Stimulated activated CD4-positive, alpha-beta T cell treated with anti-CD3 and anti-CD28 coated beads, Interleukin-15, amount 100 ng/mL, for 1 hour (primary cell): ENCODE data around the gene SNTG2.

Source experiments
- DNase-seq, 2 donors: peaks; one replicate each; pipeline ENCODE4 v3.0.0-alpha.2; 2020; ENCODE audit warnings: low read depth in 1 of 2, low spot score in 1 of 2

The SNTG2 gene

DNA sequence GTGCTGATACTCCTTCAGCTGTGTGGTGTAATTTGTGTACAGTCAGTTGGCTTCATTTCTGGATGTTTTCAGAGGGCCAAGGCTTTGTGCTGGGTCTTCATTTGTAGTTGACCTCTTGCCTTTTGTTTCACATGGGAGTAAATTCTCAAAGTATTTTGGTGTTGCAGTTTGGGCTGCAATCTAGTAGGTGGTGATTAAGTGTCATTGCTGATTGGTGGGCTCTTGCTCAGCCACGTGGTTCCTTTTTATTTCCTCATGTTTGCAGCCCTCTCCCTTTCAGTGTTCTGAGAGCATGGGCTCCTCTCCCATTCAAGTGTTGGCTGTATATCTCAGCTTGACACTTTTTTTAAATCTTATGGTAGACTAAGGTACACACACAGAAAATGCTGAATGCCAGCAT, 96.8 kb downstream of the SNTG2 start:
- no peak for DNase-seq

DNA sequence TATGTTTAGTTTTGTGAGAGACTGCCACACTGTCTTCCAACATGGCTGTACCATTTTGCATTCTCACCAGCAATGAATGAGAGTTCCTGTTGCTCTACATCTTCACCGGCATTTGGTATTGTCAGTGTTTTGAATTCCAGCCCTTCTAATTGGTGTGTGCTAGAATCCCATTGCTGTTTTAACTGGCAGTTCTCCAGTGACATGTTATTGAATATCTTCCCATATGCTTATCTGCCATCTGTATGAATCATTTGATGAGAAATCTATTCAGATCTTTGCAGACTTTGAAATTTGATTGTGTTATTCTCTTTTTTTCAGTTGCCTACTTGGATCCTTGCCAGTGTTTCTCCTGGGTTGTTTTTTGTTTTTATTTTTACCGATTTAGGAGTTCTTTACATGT, 99.0 kb downstream of the SNTG2 start:
- DNase-seq, result no peak

DNA sequence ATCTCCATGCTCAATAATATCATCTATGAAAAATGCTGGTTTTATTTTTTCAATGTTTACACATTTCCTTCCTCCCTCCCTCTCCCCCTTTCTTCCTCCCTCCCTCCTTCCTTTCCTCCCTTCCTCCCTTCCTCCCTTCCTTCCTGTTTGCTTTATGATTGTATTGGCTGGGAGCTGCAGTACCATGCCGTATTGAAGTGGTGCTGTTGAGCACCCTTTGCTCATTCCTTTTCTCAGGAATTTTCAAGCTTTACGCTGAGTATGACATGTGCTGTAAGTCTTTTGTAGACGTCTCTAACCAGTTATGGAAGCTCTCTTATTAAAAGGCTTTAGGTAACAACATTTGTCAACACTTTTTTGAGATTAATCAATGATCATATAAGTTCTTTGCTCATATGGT, 100.4 kb downstream of the SNTG2 start:
- no peak for DNase-seq

DNA sequence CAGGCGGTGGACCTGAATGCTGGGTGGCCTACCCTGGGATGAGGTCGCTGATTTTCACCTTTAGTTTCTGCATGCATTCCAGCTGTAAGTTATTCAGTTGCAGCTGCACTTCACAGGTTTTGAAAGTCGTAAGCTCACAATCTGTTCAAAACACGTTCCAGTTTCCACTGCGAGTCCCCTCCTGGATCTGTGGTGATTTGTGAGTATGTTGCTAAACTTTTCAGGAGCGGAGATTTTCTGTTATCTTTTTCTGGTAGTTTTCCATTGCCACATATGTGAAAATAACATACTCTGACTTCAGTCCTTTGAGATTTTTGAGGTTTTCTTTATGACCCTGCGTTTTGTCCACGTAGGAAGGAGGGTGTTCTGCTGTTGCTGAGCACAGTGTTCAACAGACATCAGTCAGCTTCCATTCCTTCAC, 102.1 kb downstream of the SNTG2 start:
- no peak for DNase-seq

DNA sequence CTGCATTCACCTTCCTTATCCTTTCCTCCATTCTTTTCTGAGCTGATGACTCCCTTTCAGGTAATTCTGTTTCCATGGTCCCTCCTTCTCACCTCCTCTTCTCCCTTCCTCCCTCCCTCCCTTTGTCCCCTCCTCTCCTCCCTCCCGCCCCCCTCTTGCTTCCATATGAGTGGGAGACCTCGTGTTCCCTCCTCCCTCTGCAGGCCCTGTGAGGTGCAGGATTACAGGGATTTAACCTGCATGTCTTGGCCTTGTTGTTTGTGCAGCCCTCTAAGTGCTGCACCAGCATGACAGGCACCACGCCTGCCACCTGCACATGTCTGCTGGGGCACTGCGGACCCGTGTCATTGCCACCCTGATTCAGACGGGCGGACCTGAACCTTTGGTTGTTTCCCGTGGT, 103.1 kb downstream of the SNTG2 start:
- no peak for DNase-seq

DNA sequence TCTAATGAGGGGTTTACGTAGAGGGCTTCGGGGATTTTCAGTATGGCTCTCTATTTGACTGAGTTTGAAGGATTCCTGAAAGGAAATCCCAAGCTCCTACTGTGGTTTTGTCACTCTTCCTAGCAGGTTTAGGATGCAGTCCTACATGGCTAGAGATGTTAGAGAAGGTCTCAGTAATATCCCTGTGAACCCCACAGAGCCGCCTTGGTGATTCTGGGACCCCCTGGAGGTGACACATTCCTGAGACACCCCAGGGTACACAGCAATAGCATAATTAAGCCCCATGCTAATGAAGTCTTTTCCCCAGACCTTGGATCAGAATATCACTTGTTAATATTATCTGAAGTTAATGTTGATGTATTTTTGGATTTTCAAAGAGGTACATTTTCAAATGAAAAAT, 103.8 kb downstream of the SNTG2 start:
- DNase-seq, result no peak

DNA sequence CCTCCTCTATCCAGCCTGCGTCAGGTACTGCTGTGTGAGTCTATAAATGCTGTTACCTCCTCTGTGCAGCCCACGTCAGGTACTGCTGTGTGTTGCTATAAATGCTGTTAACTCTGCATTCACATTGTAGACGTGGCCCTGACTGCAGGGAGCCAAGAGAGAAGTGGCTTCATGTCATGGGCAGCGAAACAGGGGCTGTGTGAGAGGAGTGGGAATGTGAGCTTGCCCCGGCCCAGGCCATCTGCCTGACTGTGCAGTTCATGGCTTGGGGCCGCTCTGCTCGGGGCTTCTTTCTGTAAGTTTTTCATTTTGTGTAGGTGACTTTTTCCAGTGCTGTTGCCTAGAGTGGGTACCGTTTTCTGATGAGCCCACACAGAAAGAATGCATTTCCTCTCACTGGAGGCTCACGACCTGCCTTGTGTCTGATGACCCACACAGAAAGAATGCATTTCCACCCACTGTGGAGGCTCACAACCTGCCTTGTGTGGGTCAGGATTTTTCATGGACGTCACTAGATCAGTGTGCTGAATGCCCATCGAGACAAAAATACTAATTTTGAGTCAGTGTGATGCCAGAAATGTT, 104.5 kb downstream of the SNTG2 start:
- DNase-seq, result no peak

DNA sequence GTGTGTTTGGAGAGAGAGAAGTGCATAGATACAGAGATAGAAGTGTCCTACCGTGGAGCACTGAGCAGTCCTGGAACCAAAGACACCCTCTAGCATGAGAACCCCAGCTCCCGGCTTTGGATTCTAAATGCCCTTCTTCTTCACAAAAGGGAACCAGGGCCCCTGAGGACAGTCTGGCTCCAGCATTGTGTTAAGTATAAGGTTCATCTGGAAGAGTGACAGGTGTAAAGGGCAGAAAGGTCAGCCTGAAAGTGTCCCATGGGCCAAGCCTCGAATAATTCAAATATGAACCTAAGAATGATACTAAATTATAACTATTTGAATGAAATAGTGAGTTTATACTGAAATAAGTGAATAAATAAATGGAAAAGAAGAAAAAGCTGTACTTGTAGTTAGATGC, 109.7 kb downstream of the SNTG2 start:
- DNase-seq, result no peak

DNA sequence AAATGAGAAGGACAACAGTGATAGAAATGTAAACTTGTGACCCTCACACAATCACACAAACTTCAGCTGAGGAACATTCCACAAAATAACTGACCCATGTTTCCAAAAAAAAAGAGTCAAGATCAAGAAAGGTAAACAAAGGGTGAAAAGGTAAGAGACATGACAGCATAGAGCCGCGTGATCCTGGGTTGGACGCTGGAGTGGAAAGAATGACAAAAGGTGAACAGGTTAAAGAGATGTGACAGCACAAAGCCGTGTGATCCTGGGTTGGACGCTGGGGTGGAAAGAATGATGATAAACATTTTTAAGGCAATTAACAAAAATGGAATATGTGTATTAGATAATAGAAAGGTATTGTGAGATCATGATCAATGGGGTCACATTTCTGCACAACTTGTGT, 110.3 kb downstream of the SNTG2 start:
- no peak for DNase-seq

DNA sequence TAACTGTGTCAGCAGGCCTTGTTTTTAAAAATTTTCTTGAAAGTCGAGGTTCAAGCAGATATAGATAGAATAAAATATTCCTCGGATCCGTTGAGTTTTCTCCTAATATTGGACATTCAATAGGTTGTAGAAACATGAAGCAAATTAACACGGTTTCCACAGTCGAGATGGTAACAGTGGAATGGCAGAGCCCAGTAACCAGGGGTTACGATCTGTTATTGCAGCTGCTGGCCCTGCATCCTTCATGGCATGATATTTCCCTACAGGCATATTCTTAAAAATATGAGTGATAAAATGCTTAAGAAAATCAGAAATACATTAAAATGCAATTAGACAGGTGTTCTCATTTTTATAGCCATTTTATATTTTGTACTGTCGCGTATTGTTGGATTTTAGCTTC, 117.6 kb downstream of the SNTG2 start:
- no peak for DNase-seq

DNA sequence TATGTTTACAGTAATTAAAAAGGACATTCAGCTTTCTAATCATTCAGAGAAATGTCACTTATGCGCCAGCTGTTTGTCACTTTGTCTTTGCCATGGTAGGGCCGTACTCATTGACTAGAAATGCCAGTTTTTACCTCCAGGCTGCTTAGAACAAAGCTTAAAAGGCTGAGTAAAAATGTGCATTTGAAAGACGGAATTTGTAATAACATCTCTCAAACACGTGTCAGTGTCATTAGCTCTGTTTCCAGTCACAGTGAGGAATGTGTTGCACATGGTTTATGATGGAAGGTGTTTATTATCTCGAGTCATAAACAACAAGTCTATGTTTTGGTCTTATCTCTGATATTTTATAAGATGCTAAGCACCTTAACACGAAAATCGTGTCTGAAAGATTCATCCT, 118.2 kb downstream of the SNTG2 start:
- DNase-seq, result no peak

DNA sequence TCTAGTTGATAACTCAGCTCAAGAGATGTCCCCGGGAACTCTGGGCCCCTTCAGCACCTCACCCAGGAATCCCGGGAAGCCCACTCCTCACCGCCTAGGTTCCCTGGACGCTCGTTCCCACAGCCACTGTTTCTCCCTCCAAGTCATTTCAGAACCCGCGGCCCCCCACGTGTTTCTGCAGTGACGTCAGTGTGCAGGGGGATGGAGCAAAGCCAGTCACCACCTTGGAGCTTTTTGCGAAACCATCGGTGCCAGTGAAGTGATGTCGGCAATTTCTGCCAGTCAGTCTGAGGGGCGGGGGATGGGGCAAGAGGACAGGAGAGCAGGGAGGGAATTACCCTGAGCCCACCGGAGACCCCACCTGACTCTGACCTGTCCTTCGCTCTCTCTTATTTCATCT, 119.2 kb downstream of the SNTG2 start:
- DNase-seq, result no peak

DNA sequence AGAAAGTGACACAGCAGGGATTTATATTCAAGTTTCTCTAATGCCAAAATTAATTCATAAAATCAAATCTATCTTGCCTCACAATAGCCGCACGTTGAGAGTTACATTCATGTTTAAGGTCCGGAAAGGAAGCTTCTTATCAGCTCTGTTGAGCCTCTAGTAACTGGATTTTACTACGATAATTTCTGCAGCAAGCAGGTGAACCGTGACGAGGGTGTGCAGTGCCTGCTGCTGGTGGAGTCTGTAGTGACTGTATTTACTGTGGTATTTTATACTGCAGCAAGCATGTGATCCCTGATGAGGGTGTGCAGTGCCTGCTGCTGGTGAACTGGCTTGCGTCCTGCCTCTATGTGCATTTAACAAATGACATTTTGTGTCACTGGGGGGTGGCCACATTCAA, 120.0 kb downstream of the SNTG2 start:
- no peak for DNase-seq

DNA sequence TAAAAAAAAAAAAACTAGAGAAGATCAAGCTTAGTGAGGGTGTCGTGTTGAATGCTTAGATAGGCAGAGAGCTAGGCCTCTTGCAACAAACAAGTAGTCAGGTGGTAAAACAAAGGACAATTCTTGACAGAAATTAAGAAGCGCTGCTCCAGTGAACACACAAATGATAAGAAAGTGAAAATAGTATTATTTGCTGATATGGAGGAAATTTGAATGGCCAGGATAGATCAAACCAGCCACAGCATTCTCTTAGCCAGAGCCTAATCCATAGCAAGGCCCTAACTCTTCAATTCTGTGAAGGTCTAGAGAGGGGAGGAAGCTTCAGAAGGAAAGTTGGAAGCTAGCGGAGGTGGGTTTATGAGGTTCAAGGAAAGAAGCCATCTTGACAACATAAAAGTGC, 121.0 kb downstream of the SNTG2 start:
- DNase-seq, result no peak

DNA sequence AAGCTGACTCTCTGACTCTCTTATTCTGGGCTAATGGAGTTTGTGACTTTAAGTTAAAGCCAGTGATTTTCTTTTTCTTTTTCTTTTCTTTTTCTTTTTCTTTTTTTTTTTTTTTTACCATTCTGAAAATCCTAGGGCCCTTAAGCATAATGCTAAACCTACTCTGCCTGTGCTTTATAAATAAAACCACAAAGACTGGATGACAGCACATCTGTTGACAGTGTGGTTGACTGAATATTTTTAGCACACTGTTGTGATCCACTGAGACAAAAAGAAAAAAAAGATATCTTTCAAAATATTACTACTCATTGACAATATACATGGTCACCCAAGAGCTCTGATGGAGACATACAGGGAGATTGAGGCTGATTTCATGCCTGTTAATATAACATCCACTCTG, 121.6 kb downstream of the SNTG2 start:
- no peak for DNase-seq

DNA sequence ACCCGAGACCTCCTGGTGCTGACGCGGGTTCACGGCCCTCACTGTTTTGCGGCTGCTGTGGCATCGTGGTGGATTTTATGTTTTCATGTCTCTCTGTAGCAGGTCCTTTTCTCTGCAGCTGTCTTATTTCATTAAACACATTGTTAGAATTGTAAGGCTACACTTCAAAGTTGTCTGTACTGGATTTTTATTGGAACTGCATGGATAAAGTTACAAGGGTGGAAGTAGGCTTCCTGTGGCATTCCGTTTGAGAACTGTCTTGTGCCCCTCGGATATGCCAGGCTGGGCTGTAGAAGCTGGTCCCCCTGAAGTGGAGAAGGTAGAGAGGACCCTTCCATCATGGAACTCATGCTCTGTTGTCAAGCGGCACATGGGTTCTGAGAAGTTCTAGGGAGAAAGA, 127.3 kb downstream of the SNTG2 start:
- DNase-seq, result no peak

DNA sequence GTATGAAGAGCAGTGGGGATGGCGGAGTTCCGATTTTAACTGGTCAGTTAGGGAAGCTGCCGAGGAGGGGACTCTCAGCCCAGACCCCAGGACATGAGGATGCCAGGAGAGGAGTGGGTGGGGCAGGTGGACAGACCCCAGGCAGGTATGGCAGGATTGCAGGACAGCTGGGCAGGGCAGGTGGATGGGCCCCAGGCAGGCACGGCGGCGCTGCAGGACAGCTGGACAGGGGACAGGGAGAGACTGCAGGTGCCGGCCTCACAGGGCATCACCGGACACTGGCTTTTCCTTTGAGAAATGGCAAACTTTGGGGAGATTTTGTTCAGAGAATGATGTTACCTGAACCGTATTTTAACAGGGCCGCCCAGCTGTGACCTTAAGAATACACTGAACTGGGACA, 127.7 kb downstream of the SNTG2 start:
- no peak for DNase-seq

DNA sequence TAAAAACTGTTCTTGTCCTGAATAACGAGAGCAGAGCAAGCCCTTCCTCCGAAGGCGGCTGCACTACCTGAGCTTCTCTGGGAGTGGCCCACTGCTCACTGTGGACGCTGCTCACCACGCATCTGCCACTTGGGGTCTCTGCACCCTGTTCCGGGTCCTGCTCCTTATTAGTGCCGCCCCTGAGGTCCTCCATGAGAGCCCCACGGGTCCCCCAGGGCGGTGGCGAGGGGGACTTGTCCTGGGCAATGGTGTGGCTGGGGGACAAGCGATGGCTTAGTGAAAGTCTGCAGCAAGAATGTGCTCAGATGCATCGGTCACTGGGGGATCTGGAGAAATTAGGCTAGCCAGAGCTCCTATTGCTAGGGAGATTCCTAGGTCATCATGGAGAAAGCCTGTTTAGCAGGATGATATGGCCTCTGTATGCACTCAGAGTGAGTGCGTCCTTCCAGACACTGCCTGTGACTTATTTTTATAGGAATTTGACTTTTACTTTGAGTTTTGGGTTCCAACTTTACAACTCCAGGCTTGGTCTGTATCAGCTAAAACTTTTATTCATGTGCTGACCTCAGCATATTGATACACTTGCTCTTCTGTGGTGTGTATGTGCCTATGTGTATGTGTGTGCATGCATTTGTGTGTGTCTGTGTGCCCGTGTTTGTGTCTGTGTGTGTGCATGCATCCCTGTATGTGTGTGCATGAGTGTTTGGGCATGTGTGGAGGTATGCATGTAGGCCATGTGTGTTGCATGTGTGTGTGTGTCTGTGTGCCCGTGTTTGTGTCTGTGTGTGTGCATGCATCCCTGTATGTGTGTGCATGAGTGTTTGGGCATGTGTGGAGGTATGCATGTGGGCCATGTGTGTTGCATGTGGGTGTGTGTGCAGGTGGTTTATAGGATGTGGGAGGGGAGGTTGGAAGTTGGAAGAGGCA, 129.5 kb downstream of the SNTG2 start:
- no peak for DNase-seq

DNA sequence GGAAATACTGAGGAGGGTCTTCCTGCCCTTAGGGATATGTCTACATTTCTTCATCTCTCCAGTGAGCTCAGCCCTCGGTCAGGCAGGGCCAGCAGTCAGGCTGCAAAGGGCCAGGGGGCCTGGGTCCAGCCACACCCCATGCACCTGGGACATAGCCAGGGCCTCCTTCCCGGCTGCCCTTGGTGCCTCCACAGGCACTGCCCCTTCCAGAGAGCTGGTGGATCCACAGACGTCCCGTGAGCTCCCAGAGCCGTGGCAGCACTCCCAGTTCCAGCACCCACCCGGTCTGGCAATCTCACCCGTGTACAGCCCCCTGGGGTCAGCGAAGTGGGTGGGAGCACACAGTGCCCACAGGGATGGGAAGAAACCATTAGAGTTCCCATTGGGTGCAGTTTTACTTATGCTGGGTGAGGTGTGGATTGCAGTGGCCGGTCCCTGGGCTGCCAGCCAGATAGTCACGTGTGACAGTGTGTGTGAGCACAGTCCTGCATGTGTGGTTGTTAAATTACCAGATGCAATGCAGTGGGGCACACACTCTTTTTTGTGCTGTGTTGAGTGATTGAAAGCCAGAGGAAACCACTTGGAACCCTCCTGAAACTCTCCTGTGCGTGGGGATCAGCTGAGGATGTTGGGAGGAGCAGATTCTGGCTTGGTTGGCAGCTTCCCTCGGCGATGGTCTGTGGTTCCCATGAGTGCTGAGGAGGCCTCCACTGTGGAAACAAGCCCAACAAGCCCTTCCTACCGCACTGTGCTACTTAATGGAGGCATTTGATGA, 131.0 kb downstream of the SNTG2 start:
- DNase-seq, result no peak

DNA sequence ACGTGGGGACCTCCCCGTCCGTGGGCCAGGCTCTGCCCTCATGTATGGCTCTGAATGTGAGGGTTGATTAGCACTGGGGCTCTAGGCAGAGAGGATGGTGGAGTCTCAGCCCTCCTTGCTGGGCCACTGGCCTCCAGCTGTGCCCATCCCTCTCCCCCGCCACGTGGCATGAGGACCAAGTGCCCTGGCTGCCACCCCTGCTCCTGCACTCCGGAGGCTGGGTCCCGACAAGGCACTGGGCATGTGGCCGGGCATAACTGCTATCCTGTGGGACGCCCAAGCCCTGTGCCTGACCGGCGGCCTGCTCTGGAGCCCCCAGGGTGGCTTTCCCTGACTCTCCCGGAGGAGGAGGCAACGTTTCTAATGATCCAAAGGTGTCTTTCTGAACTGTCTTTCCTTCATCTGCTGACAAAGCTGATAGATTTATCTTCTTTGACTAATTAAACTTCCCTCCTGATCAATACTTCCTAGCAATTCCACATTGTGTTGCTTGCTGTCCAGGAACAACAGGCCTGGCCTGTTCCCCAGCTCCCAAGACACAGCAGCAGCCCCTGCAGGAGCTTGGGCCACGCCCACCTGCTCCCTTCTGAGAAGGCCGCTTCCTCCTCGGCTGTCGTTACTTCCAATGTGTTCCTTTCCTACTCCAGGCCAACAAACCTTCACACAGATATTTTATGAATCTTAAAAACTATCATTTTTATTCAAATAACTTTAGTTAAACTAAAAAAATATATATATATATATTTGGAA, 132.0 kb downstream of the SNTG2 start:
- no peak for DNase-seq

DNA sequence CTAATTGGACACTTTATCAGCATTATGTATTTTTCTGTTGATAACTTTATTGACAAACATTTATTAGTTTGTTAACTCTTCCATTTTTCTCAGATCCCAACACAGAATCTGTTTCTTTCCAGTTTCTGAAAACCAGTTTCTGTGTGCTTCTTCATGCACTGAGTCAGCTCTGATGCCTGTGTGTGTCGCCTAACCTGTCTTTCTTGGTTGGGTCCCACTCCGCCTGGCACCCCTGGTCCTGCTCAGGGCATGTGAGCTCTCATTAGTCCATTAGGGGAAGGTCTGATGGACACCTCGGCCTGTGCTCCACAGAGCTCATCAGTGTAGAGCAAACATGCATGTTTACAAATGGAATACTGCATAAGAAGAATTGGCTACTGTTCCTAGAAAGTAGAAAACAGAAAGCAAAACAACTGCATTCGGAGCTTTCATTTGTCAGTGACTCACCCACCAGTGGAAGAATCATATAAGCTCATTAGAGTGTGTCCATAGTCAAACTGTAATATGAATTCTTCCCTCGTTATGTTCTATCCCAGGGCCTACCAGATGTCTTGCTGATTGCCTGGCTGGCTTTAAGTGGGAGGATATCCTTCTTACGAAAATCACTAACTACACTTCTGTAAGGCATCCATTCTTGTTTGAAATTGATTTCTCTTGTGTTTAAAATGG, 137.7 kb downstream of the SNTG2 start:
- DNase-seq, result no peak
